Hepatocyte (in vitro differentiated cells): Measurements from ENCODE around the gene PIGV. TPM values are rescaled to one million over a fixed set of nuclear protein-coding genes. Genes with fewer than 3 reads are reported as not detected.
A peak's percentile ranks its signal among the peaks of the same experiment; 100 is the strongest.

Experiments used
- DNase-seq: peaks from one replicate; pipeline ENCODE4 v3.0.0-alpha.2; 2016; ENCODE audit warnings: low spot score
- H2AFZ ChIP-seq: fragments of 200-600 bp; sonication (generic); 2 replicates; pipeline ENCODE4 v1.6.0; 2016; ENCODE audit warnings: antibody characterized with exemption, mild to moderate bottlenecking
- H3K27ac ChIP-seq: fragments of 200-600 bp; sonication (generic); 2 replicates; pipeline ENCODE4 v1.5.1; 2016; ENCODE audit warnings: mild to moderate bottlenecking
- H3K27me3 ChIP-seq: fragments of 200-600 bp; sonication (generic); 2 replicates; pipeline ENCODE4 v1.6.1; 2016
- H3K36me3 ChIP-seq: fragments of 200-600 bp; sonication (generic); replicated peaks from 2 replicates; pipeline ENCODE4 v1.5.1; 2016; ENCODE audit warnings: low read depth; ENCODE audit not compliant: insufficient read depth
- H3K4me1 ChIP-seq: fragments of 200-600 bp; sonication (generic); 2 replicates; pipeline ENCODE4 v1.5.1; 2016; ENCODE audit warnings: mild to moderate bottlenecking, moderate library complexity; ENCODE audit not compliant: insufficient read depth
- H3K4me2 ChIP-seq: fragments of 200-600 bp; sonication (generic); 2 replicates; pipeline ENCODE4 v1.6.0; 2016
- H3K4me3 ChIP-seq: fragments of 200-600 bp; sonication (generic); 2 replicates; pipeline ENCODE4 v1.5.1; 2016; ENCODE audit warnings: mild to moderate bottlenecking
- H3K79me2 ChIP-seq: fragments of 200-600 bp; sonication (generic); 2 replicates; pipeline ENCODE4 v1.6.0; 2017; ENCODE audit warnings: mild to moderate bottlenecking
- H3K9me2 ChIP-seq: fragments of 200-600 bp; sonication (generic); replicated peaks from 2 replicates; pipeline ENCODE4 v1.6.0; 2017; ENCODE audit warnings: mild to moderate bottlenecking; ENCODE audit not compliant: insufficient read depth
- H3K9me3 ChIP-seq: fragments of 200-600 bp; sonication (generic); 2 replicates; pipeline ENCODE4 v1.5.1; 2016; ENCODE audit warnings: low read depth, mild to moderate bottlenecking
- H4K20me1 ChIP-seq: fragments of 200-600 bp; sonication (generic); 2 replicates; pipeline ENCODE4 v1.6.0; 2016; ENCODE audit warnings: mild to moderate bottlenecking; ENCODE audit not compliant: insufficient read depth, poor library complexity, severe bottlenecking
- CTCF ChIP-seq: fragments of 200-600 bp; sonication (generic); IDR thresholded peaks from 2 replicates; pipeline ENCODE4 v1.5.1; 2016; ENCODE audit warnings: antibody characterized with exemption, mild to moderate bottlenecking; ENCODE audit not compliant: poor library complexity
- EZH2 ChIP-seq: fragments of 200-600 bp; sonication (generic); IDR thresholded peaks from 2 replicates; pipeline ENCODE4 v1.6.1; 2016; ENCODE audit warnings: antibody characterized with exemption, mild to moderate bottlenecking, borderline replicate concordance
- EZH2phosphoT487 ChIP-seq: fragments of 200-600 bp; sonication (generic); IDR thresholded peaks from one replicate; pipeline ENCODE4 v1.6.1; 2018; ENCODE audit warnings: antibody characterized with exemption, mild to moderate bottlenecking, low read depth, moderate library complexity; ENCODE audit not compliant: unreplicated experiment, severe bottlenecking
- WGBS: methylation state at CpG from one replicate; pipeline ENCODE4 v1.1.6; 2016; ENCODE audit warnings: low lambda C conversion rate; ENCODE audit errors: missing lambda C conversion rate; 5-methylcytosine and 5-hydroxymethylcytosine counted together
- polyA plus RNA-seq: library from polyadenylated mRNA; unstranded; fragments of >200 nt; fragmentation: Nextera tagmentation; extraction: Ambion mirVana; gene quantifications from 2 replicates; pipeline ENCODE4 v1.2.1, GENCODE V29; 2016
- total RNA-seq: library from RNA; depleted of rRNA; stranded (reverse); fragments of >200 nt; gene quantifications from 2 replicates; pipeline ENCODE4 v1.2.3, GENCODE V29; 2014

The PIGV gene
- total and polyA plus RNA-seq, 2 experiments from 2014 or later: 21.2 to 22.0 TPM

GRCh38 chr1:26788515-26788785, 700 bp downstream of the PIGV start:
- peaks cover 29% of the 10 kb centered on the region for H3K4me1 ChIP-seq
- H3K9me2 ChIP-seq: no peaks in the 10 kb centered on the region
- no peak for DNase-seq
- peaks cover 11% of the 10 kb centered on the region for H3K79me2 ChIP-seq
- peak overlapping the region; percentile 99 for H3K27ac ChIP-seq
- 26% methylated on average over 10 of the region's 10 CpGs for WGBS
- peak overlapping the region; percentile 62 for H2AFZ ChIP-seq
- H3K4me3 ChIP-seq: peak overlapping the region; percentile 41
- TF ChIP-seq EZH2phosphoT487 (no peak), CTCF (no peak), EZH2 (no peak)
- peak overlapping the region; percentile 93 for H3K4me2 ChIP-seq
- H3K9me3 ChIP-seq: no peaks in the 10 kb centered on the region
- H4K20me1 ChIP-seq: no peaks in the 10 kb centered on the region
- no peaks in the 10 kb centered on the region for H3K27me3 ChIP-seq
- no peaks in the 10 kb centered on the region for H3K36me3 ChIP-seq

- H3K27ac ChIP-seq: peak overlapping the region; percentile 99
- peaks cover 8% of the 10 kb centered on the region for H3K79me2 ChIP-seq
- peak overlapping the region; percentile 93 for H3K4me2 ChIP-seq
- WGBS: 7% methylated on average over 19 of the region's 19 CpGs
- peak; percentile 99 for TF ChIP-seq CTCF
- TF ChIP-seq EZH2: no peak
- TF ChIP-seq EZH2phosphoT487: no peak
- H3K9me2 ChIP-seq: no peaks in the 10 kb centered on the region
- H3K4me1 ChIP-seq: peaks cover 25% of the 10 kb centered on the region
- H3K4me3 ChIP-seq: peak overlapping the region; percentile 41
- peak; percentile 91 for DNase-seq
- H3K9me3 ChIP-seq: no peaks in the 10 kb centered on the region
- H3K36me3 ChIP-seq: no peaks in the 10 kb centered on the region
- no peaks in the 10 kb centered on the region for H3K27me3 ChIP-seq
- peak overlapping the region; percentile 36 for H2AFZ ChIP-seq
- H4K20me1 ChIP-seq: no peaks in the 10 kb centered on the region
Observed at GRCh38 chr1:26788836-26789611, 1.3 kb downstream of the PIGV start.

- Histone ChIP-seq H3K36me3 (no peaks in the 10 kb centered on the region), H3K27me3 (no peaks in the 10 kb centered on the region), H3K4me3 (no peak overlapping the region), H3K79me2 (peaks cover 8% of the 10 kb centered on the region), H3K9me2 (no peaks in the 10 kb centered on the region), H3K4me2 (peak overlapping the region; percentile 93), H3K9me3 (no peaks in the 10 kb centered on the region), H2AFZ (no peak overlapping the region), H3K4me1 (peaks cover 24% of the 10 kb centered on the region), H4K20me1 (no peaks in the 10 kb centered on the region), H3K27ac (no peak overlapping the region)
- DNase-seq: no peak
- TF ChIP-seq EZH2phosphoT487 (no peak), CTCF (no peak), EZH2 (no peak)
- 68% methylated on average over 3 of the region's 3 CpGs for WGBS
Observed at GRCh38 chr1:26789612-26789865, 1.8 kb downstream of the PIGV start.
